Measurements from ENCODE around the gene RAD51B.

DNA sequence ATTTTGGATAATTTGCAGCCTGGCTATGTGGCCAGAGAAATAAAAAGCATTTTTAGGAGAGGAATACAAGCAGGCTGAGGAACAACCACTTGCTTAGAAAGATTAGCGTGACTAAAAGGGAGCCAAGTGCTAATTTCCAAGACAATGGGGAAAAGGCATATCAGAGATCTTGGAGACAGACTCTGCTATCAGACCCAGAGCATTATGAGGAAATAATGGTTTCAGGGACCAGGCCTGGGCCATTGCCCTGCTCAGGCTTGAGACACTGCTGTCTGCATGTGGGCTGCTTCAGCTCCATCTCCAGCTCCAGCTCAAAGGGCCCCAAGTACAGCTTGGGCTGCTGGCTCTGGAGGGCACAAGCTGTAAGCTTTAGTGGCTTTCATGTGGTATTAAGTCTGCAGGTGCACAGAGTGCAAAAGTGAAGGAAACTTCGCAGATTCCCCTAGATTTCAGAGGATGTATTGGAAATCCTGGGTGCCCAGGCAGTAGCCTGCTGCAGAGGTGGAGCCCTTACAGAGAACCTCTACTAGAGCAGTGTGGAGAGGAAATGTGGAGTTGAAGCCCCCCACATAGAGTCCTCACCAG, 524.0 kb downstream of the RAD51B start:
- TF ChIP-seq, protein P1, sequence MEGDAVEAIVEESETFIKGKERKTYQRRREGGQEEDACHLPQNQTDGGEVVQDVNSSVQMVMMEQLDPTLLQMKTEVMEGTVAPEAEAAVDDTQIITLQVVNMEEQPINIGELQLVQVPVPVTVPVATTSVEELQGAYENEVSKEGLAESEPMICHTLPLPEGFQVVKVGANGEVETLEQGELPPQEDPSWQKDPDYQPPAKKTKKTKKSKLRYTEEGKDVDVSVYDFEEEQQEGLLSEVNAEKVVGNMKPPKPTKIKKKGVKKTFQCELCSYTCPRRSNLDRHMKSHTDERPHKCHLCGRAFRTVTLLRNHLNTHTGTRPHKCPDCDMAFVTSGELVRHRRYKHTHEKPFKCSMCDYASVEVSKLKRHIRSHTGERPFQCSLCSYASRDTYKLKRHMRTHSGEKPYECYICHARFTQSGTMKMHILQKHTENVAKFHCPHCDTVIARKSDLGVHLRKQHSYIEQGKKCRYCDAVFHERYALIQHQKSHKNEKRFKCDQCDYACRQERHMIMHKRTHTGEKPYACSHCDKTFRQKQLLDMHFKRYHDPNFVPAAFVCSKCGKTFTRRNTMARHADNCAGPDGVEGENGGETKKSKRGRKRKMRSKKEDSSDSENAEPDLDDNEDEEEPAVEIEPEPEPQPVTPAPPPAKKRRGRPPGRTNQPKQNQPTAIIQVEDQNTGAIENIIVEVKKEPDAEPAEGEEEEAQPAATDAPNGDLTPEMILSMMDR (conservative IDR thresholded peaks at IDR 0.05; ENCODE audit: low read depth, low read length): no peak
- no peak for TF ChIP-seq EZH2 (IDR thresholded peaks at IDR 0.05; ENCODE audit: borderline replicate concordance, low read depth, low read length, poor library complexity, severe bottlenecking)

All from A673 (cell line).